HepG2 (cell line): ENCODE data around the gene ARHGDIA. TPM values are rescaled to one million over a fixed set of nuclear protein-coding genes. Genes with fewer than 3 reads are reported as not detected.

ENCODE experiments used
- ELF4 ChIP-seq: sonication (generic); formaldehyde crosslinking; IDR thresholded peaks from 2 replicates; pipeline ENCODE4 v1.5.0; 2020; ENCODE audit warnings: missing genetic modification reagents, mild to moderate bottlenecking, moderate library complexity, borderline replicate concordance
- HCFC1 ChIP-seq: fragments of 150-350 bp; IDR thresholded peaks from 2 replicates; pipeline ENCODE4 v1.6.1; 2014; ENCODE audit warnings: low read depth, low read length
- KLF9 ChIP-seq: IDR thresholded peaks from 2 replicates; pipeline ENCODE4 v1.6.1; 2016; ENCODE audit warnings: low read depth
- MAZ ChIP-seq, 2 experiments: sonication (generic) in 1 of 2; formaldehyde crosslinking in 1 of 2; IDR thresholded peaks; 2 replicates each; pipeline versions ENCODE4 v1.5.0 to v1.6.1; 2012 to 2020; ENCODE audit warnings: low read depth in 2 of 2, mild to moderate bottlenecking in 2 of 2, borderline replicate concordance in 1 of 2, improper control_type of control experiment in 1 of 2, low read length in 1 of 2, missing genetic modification reagents in 1 of 2, moderate library complexity in 1 of 2
- NR2F6 ChIP-seq, 2 experiments: IDR thresholded peaks; 2 replicates each; pipeline ENCODE4 v1.6.1; 2016; ENCODE audit warnings: antibody characterized with exemption in 1 of 2, mild to moderate bottlenecking in 1 of 2
- PAF1 ChIP-seq: IDR thresholded peaks from 2 replicates; pipeline ENCODE4 v1.6.1; 2016; ENCODE audit warnings: missing genetic modification reagents, missing compliant biosample characterization
- PCBP1 ChIP-seq: fragments of 200-400 bp; formaldehyde crosslinking; IDR thresholded peaks from 2 replicates; pipeline ENCODE4 v1.6.1; 2017; ENCODE audit warnings: mild to moderate bottlenecking, low read depth, low read length, borderline replicate concordance
- PHF20 ChIP-seq: sonication (generic); formaldehyde crosslinking; IDR thresholded peaks from 2 replicates; pipeline ENCODE4 v1.5.0; 2020; ENCODE audit warnings: mild to moderate bottlenecking, missing genetic modification reagents
- PTBP1 ChIP-seq: fragments of 200-400 bp; formaldehyde crosslinking; IDR thresholded peaks from 2 replicates; pipeline ENCODE4 v1.6.1; 2018; ENCODE audit warnings: low read length, low read depth; ENCODE audit not compliant: poor library complexity, severe bottlenecking
- SMYD3 ChIP-seq: sonication (generic); formaldehyde crosslinking; IDR thresholded peaks from 2 replicates; pipeline ENCODE4 v1.8.1; 2023; ENCODE audit warnings: mild to moderate bottlenecking, missing genetic modification reagents
- SNAI1 ChIP-seq: sonication (generic); formaldehyde crosslinking; IDR thresholded peaks from 2 replicates; pipeline ENCODE4 v1.5.0; 2020; ENCODE audit warnings: mild to moderate bottlenecking, missing genetic modification reagents, borderline replicate concordance
- SSRP1 ChIP-seq: IDR thresholded peaks from 2 replicates; pipeline ENCODE4 v1.6.1; 2016; ENCODE audit warnings: control low read depth
- TCF7L2 ChIP-seq: IDR thresholded peaks from 2 replicates; pipeline ENCODE4 v1.6.1; 2011; ENCODE audit warnings: mild to moderate bottlenecking, low read depth, low read length, moderate library complexity
- ZNF552 ChIP-seq: sonication (generic); formaldehyde crosslinking; IDR thresholded peaks from 2 replicates; pipeline ENCODE4 v1.9.0; 2022; ENCODE audit warnings: missing genetic modification reagents, mild to moderate bottlenecking, borderline replicate concordance
- ZNF747 ChIP-seq: sonication (generic); formaldehyde crosslinking; IDR thresholded peaks from 2 replicates; pipeline ENCODE4 v1.8.1; 2023; ENCODE audit warnings: missing genetic modification reagents, mild to moderate bottlenecking, borderline replicate concordance
- polyA plus RNA-seq, 8 experiments: library from polyadenylated mRNA; depleted of rRNA in 3 of 8; stranded (reverse) in 7 of 8; unstranded in 1 of 8; fragments of >200 nt; fragmentation: Illumina TruSeq in 4 of 8; extraction: Trizol in 4 of 8; gene quantifications; 2 replicates each; pipeline versions ENCODE4 v1.2.1 to v1.2.3, GENCODE V29; 2011 to 2016; ENCODE audit warnings: low read depth in 4 of 8, missing spikeins in 1 of 8, mixed read lengths in 1 of 8; ENCODE audit not compliant: insufficient read depth in 1 of 8
- total RNA-seq, 5 experiments: library from RNA; depleted of rRNA; stranded (reverse); fragments of >200 nt; fragmentation: Illumina TruSeq; extraction: Trizol; gene quantifications; 2 replicates each; pipeline ENCODE4 v1.2.3, GENCODE V29; 2016; ENCODE audit warnings: low read depth in 1 of 5
- TF ChIP-seq, protein P1 (sequence below): sonication (generic); formaldehyde crosslinking; IDR thresholded peaks from 2 replicates; pipeline ENCODE4 v1.8.1; 2023; ENCODE audit warnings: mild to moderate bottlenecking, inconsistent platforms, moderate library complexity, missing genetic modification reagents, borderline replicate concordance
- TF ChIP-seq, protein P2 (sequence below): sonication (generic); formaldehyde crosslinking; IDR thresholded peaks from 2 replicates; pipeline ENCODE4 v1.4.0; 2020; ENCODE audit warnings: missing genetic modification reagents, borderline replicate concordance
- TF ChIP-seq, protein P3 (sequence below): sonication (generic); formaldehyde crosslinking; IDR thresholded peaks from 2 replicates; pipeline ENCODE4 v1.5.1; 2020; ENCODE audit warnings: mild to moderate bottlenecking, missing genetic modification reagents, borderline replicate concordance
- TF ChIP-seq, protein P4 (sequence below): sonication (generic); formaldehyde crosslinking; IDR thresholded peaks from 2 replicates; pipeline ENCODE4 v1.4.0; 2020; ENCODE audit warnings: missing genetic modification reagents

ARHGDIA gene
- total and polyA plus RNA-seq, 2 of the 13 experiments (the other 11 are each of a cell fraction or from before 2014, with no cell fraction given): 40.0 to 64.0 TPM

DNA sequence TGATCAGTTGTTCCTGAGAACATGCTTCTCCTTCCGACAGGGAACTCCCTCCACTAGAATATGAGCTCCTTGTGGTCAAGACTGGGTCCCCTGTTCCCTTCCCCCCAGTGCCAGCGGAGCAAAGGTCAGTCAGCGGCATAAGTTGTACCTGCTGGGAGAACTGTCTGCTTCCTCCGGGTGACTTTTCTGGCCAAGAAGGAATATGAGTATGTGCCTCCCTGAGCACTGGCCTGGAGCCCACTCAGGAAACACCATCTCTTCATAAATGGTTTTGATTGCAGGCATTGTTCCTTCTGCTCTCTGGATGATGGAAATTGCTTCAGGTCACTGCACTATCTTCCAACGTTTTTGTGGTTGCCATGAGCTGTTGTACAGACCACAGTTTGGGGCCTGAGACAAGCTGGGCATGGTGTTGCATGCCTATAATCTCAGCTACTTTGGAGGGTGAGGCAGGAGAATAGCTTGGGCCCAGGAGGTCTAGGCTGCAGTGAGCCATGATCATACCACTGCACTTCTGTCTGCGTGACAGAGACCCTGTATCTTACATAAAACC is 7.9 kb downstream of the ARHGDIA start (continued):
- TF ChIP-seq, protein P1, sequence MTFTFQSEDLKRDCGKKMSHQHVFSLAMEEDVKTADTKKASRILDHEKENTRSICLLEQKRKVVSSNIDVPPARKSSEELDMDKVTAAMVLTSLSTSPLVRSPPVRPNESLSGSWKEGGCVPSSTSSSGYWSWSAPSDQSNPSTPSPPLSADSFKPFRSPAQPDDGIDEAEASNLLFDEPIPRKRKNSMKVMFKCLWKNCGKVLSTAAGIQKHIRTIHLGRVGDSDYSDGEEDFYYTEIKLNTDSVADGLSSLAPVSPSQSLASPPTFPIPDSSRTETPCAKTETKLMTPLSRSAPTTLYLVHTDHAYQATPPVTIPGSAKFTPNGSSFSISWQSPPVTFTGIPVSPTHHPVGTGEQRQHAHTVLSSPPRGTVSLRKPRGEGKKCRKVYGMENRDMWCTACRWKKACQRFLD (CRISPR knock-in tag): no peak
- TF ChIP-seq HCFC1: no peak
- no peak for TF ChIP-seq SMYD3 (CRISPR knock-in tag)
- no peak for TF ChIP-seq KLF9 (CRISPR knock-in tag)
- TF ChIP-seq, protein P2, sequence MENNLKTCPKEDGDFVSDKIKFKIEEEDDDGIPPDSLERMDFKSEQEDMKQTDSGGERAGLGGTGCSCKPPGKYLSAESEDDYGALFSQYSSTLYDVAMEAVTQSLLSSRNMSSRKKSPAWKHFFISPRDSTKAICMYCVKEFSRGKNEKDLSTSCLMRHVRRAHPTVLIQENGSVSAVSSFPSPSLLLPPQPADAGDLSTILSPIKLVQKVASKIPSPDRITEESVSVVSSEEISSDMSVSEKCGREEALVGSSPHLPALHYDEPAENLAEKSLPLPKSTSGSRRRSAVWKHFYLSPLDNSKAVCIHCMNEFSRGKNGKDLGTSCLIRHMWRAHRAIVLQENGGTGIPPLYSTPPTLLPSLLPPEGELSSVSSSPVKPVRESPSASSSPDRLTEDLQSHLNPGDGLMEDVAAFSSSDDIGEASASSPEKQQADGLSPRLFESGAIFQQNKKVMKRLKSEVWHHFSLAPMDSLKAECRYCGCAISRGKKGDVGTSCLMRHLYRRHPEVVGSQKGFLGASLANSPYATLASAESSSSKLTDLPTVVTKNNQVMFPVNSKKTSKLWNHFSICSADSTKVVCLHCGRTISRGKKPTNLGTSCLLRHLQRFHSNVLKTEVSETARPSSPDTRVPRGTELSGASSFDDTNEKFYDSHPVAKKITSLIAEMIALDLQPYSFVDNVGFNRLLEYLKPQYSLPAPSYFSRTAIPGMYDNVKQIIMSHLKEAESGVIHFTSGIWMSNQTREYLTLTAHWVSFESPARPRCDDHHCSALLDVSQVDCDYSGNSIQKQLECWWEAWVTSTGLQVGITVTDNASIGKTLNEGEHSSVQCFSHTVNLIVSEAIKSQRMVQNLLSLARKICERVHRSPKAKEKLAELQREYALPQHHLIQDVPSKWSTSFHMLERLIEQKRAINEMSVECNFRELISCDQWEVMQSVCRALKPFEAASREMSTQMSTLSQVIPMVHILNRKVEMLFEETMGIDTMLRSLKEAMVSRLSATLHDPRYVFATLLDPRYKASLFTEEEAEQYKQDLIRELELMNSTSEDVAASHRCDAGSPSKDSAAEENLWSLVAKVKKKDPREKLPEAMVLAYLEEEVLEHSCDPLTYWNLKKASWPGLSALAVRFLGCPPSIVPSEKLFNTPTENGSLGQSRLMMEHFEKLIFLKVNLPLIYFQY (CRISPR knock-in tag): no peak
- no peak for TF ChIP-seq MAZ (IDR thresholded peaks at IDR 0.05; ENCODE audit: borderline replicate concordance, low read depth, low read length)
- no peak for TF ChIP-seq MAZ (CRISPR knock-in tag; IDR thresholded peaks at IDR 0.05; ENCODE audit: low read depth)
- peak; percentile 24; the same call in 1 of the 2 replicates for TF ChIP-seq SSRP1 (CRISPR knock-in tag)
- TF ChIP-seq PAF1: no peak
- TF ChIP-seq PCBP1: no peak
- TF ChIP-seq TCF7L2: no peak
- TF ChIP-seq PTBP1: no peak
- TF ChIP-seq NR2F6 (IDR thresholded peaks at IDR 0.05): no peak
- TF ChIP-seq NR2F6 (CRISPR knock-in tag; IDR thresholded peaks at IDR 0.05): 0 out of 2 replicates have a peak, but pooled peaks have one; percentile 5
- no peak for TF ChIP-seq SNAI1 (CRISPR knock-in tag)
- TF ChIP-seq, protein P3, sequence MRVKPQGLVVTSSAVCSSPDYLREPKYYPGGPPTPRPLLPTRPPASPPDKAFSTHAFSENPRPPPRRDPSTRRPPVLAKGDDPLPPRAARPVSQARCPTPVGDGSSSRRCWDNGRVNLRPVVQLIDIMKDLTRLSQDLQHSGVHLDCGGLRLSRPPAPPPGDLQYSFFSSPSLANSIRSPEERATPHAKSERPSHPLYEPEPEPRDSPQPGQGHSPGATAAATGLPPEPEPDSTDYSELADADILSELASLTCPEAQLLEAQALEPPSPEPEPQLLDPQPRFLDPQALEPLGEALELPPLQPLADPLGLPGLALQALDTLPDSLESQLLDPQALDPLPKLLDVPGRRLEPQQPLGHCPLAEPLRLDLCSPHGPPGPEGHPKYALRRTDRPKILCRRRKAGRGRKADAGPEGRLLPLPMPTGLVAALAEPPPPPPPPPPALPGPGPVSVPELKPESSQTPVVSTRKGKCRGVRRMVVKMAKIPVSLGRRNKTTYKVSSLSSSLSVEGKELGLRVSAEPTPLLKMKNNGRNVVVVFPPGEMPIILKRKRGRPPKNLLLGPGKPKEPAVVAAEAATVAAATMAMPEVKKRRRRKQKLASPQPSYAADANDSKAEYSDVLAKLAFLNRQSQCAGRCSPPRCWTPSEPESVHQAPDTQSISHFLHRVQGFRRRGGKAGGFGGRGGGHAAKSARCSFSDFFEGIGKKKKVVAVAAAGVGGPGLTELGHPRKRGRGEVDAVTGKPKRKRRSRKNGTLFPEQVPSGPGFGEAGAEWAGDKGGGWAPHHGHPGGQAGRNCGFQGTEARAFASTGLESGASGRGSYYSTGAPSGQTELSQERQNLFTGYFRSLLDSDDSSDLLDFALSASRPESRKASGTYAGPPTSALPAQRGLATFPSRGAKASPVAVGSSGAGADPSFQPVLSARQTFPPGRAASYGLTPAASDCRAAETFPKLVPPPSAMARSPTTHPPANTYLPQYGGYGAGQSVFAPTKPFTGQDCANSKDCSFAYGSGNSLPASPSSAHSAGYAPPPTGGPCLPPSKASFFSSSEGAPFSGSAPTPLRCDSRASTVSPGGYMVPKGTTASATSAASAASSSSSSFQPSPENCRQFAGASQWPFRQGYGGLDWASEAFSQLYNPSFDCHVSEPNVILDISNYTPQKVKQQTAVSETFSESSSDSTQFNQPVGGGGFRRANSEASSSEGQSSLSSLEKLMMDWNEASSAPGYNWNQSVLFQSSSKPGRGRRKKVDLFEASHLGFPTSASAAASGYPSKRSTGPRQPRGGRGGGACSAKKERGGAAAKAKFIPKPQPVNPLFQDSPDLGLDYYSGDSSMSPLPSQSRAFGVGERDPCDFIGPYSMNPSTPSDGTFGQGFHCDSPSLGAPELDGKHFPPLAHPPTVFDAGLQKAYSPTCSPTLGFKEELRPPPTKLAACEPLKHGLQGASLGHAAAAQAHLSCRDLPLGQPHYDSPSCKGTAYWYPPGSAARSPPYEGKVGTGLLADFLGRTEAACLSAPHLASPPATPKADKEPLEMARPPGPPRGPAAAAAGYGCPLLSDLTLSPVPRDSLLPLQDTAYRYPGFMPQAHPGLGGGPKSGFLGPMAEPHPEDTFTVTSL (CRISPR knock-in tag): no peak
- no peak for TF ChIP-seq PHF20 (CRISPR knock-in tag)
- TF ChIP-seq ZNF747 (CRISPR knock-in tag): no peak
- TF ChIP-seq, protein P4, sequence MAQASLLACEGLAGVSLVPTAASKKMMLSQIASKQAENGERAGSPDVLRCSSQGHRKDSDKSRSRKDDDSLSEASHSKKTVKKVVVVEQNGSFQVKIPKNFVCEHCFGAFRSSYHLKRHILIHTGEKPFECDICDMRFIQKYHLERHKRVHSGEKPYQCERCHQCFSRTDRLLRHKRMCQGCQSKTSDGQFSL (CRISPR knock-in tag): no peak
- TF ChIP-seq ZNF552 (CRISPR knock-in tag): no peak
- no peak for TF ChIP-seq ELF4 (CRISPR knock-in tag)
